ENCODE measurements around the gene GPRC5C.
A peak's percentile ranks its signal among the peaks of the same experiment; 100 is the strongest.

Gene GPRC5C

GRCh38 chr17:74444406-74444805 is 12.5 kb downstream of the GPRC5C start (continued):
- peak; percentile 34; the same call in 1 of the 2 replicates for TF ChIP-seq ZNF341 (tag by site-specific recombination; IDR thresholded peaks at IDR 0.05; ENCODE audit: low read depth)
- no peak for TF ChIP-seq SP7 (tag by site-specific recombination; IDR thresholded peaks at IDR 0.05)
- TF ChIP-seq ZNF624 (tag by site-specific recombination; IDR thresholded peaks at IDR 0.05): no peak

DNA sequence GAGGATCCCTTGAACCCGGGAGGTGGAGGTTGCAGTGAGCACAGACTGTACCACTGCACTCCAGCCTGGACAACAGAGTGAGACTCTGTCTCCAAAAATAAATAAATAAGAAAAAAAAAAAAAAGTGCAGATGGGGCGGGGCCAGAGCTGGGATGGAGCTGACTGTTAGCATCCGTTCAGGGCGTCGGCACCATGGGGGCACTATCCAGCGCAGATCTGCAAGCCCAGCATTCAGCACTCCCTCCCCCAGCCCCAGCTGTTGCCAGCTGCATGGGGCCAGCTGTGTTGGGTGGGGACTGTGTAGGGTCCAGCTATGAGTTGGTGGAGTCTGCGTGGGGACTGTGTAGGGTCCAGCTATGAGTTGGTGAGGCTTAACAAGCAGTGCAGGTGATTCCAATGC is 13.3 kb downstream of the GPRC5C start:
- Histone ChIP-seq H3K9me3 (ENCODE audit: control insufficient read depth, insufficient read depth, low read depth, low read length) (no peaks in the 10 kb centered on the region), H3K4me3 (ENCODE audit: low read depth, low read length) (no peak overlapping the region), H3K27ac (ENCODE audit: extremely low read depth, low read depth, low read length) (no peak overlapping the region), H3K4me1 (ENCODE audit: control insufficient read depth, insufficient read depth, low read length) (peaks cover 5% of the 10 kb centered on the region; the same call in 1 of the 2 replicates), H3K36me3 (ENCODE audit: control insufficient read depth in 2 of 2, insufficient read depth in 1 of 2, low read length in 2 of 2) (peaks cover 0 to 25% of the 10 kb centered on the region in 2 experiments; a peak in 2 of 3 replicates)
- ChIA-PET POLR2A (interaction anchor here (1.5 to 2.9 kb wide), 2 partner anchors 9 to 51 kb away, joined by 3 to 12 read pairs; no protein-coding TSS in a partner anchor), CTCF (interaction anchor here (0.7 to 6.2 kb wide), 5 partner anchors 8 to 77 kb away, joined by 3 to 54 read pairs (median 6); no protein-coding TSS in a partner anchor)
- TF ChIP-seq ZNF2 (tag by site-specific recombination; IDR thresholded peaks at IDR 0.05) (no peak), KLF1 (tag by site-specific recombination; IDR thresholded peaks at IDR 0.05) (peak; percentile 52)

- Histone ChIP-seq H3K9me3 (ENCODE audit: control insufficient read depth, insufficient read depth, low read depth, low read length) (no peaks in the 10 kb centered on the region), H3K4me1 (ENCODE audit: control insufficient read depth, insufficient read depth, low read length) (peaks cover 5% of the 10 kb centered on the region; the same call in 1 of the 2 replicates), H3K36me3 (ENCODE audit: control insufficient read depth in 2 of 2, insufficient read depth in 1 of 2, low read length in 2 of 2) (peaks cover 0 to 16% of the 10 kb centered on the region in 2 experiments; a peak in 2 of 3 replicates), H3K4me3 (ENCODE audit: low read depth, low read length) (no peak overlapping the region), H3K27ac (ENCODE audit: extremely low read depth, low read depth, low read length) (no peak overlapping the region)
- POLR2A ChIA-PET: no interaction called here
- CTCF ChIA-PET: interaction anchor here (1.9 to 6.2 kb wide), 3 partner anchors 9 to 67 kb away, joined by 9 to 54 read pairs (median 10); no protein-coding TSS in a partner anchor
- peak; percentile 90 for TF ChIP-seq ZIC2 (tag by site-specific recombination; IDR thresholded peaks at IDR 0.05)
- peak; percentile 52 for TF ChIP-seq EGR2 (tag by site-specific recombination; IDR thresholded peaks at IDR 0.05; ENCODE audit: low read depth)
- TF ChIP-seq KLF8 (tag by site-specific recombination; IDR thresholded peaks at IDR 0.05): no peak
- peak; percentile 81 for TF ChIP-seq ZFHX2 (tag by site-specific recombination; conservative IDR thresholded peaks at IDR 0.05)
- no peak for TF ChIP-seq ZNF341 (tag by site-specific recombination; IDR thresholded peaks at IDR 0.05; ENCODE audit: low read depth)
- TF ChIP-seq ZNF654 (tag by site-specific recombination; IDR thresholded peaks at IDR 0.05; ENCODE audit: low read depth): no peak
- TF ChIP-seq, protein P1, sequence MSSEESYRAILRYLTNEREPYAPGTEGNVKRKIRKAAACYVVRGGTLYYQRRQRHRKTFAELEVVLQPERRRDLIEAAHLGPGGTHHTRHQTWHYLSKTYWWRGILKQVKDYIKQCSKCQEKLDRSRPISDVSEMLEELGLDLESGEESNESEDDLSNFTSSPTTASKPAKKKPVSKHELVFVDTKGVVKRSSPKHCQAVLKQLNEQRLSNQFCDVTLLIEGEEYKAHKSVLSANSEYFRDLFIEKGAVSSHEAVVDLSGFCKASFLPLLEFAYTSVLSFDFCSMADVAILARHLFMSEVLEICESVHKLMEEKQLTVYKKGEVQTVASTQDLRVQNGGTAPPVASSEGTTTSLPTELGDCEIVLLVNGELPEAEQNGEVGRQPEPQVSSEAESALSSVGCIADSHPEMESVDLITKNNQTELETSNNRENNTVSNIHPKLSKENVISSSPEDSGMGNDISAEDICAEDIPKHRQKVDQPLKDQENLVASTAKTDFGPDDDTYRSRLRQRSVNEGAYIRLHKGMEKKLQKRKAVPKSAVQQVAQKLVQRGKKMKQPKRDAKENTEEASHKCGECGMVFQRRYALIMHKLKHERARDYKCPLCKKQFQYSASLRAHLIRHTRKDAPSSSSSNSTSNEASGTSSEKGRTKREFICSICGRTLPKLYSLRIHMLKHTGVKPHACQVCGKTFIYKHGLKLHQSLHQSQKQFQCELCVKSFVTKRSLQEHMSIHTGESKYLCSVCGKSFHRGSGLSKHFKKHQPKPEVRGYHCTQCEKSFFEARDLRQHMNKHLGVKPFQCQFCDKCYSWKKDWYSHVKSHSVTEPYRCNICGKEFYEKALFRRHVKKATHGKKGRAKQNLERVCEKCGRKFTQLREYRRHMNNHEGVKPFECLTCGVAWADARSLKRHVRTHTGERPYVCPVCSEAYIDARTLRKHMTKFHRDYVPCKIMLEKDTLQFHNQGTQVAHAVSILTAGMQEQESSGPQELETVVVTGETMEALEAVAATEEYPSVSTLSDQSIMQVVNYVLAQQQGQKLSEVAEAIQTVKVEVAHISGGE (tag by site-specific recombination; conservative IDR thresholded peaks at IDR 0.05; ENCODE audit: low read depth): no peak
- TF ChIP-seq, protein P2, sequence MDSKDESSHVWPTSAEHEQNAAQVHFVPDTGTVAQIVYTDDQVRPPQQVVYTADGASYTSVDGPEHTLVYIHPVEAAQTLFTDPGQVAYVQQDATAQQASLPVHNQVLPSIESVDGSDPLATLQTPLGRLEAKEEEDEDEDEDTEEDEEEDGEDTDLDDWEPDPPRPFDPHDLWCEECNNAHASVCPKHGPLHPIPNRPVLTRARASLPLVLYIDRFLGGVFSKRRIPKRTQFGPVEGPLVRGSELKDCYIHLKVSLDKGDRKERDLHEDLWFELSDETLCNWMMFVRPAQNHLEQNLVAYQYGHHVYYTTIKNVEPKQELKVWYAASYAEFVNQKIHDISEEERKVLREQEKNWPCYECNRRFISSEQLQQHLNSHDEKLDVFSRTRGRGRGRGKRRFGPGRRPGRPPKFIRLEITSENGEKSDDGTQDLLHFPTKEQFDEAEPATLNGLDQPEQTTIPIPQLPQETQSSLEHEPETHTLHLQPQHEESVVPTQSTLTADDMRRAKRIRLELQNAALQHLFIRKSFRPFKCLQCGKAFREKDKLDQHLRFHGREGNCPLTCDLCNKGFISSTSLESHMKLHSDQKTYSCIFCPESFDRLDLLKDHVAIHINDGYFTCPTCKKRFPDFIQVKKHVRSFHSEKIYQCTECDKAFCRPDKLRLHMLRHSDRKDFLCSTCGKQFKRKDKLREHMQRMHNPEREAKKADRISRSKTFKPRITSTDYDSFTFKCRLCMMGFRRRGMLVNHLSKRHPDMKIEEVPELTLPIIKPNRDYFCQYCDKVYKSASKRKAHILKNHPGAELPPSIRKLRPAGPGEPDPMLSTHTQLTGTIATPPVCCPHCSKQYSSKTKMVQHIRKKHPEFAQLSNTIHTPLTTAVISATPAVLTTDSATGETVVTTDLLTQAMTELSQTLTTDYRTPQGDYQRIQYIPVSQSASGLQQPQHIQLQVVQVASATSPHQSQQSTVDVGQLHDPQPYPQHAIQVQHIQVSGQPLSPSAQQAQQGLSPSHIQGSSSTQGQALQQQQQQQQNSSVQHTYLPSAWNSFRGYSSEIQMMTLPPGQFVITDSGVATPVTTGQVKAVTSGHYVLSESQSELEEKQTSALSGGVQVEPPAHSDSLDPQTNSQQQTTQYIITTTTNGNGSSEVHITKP (tag by site-specific recombination; IDR thresholded peaks at IDR 0.05): no peak
- 0 out of 2 replicates have a peak, but pooled peaks have one; percentile 21 for TF ChIP-seq HIC1 (tag by site-specific recombination; IDR thresholded peaks at IDR 0.05)
- TF ChIP-seq SP2 (tag by site-specific recombination; IDR thresholded peaks at IDR 0.05): 0 out of 2 replicates have a peak, but pooled peaks have one; percentile 9
- TF ChIP-seq ZNF510 (tag by site-specific recombination; IDR thresholded peaks at IDR 0.05; ENCODE audit: insufficient replicate concordance): no peak
- no peak for TF ChIP-seq SALL2 (tag by site-specific recombination; IDR thresholded peaks at IDR 0.05; ENCODE audit: borderline replicate concordance)
Observed at GRCh38 chr17:74446551-74447500, 14.9 kb downstream of the GPRC5C start.
